Glomerular visceral epithelial cell (primary cell): ENCODE data around the gene ADAMTS10.
A peak's percentile ranks its signal among the peaks of the same experiment; 100 is the strongest.
"Not testable (repeated sequence)": the region's sequence is repeated elsewhere in the genome, so short reads cannot be mapped to it uniquely, and the experiment has no call there.

Source experiments
- DNase-seq: peaks from one replicate; pipeline ENCODE4 v3.0.0-alpha.2; 2016; ENCODE audit errors: extremely low spot score

Gene ADAMTS10

GRCh38 chr19:8626842-8627241 lies 16.3 kb upstream of the ADAMTS10 start:
- no peak for DNase-seq

GRCh38 chr19:8622886-8623285 lies 12.4 kb upstream of the ADAMTS10 start:
- DNase-seq: not testable (repeated sequence)

GRCh38 chr19:8618751-8619150 lies 8.2 kb upstream of the ADAMTS10 start:
- DNase-seq: no peak

- DNase-seq: no peak
These were observed 7.5 kb upstream of the ADAMTS10 start for GRCh38 chr19:8617984-8618383.

GRCh38 chr19:8617325-8617724 lies 6.8 kb upstream of the ADAMTS10 start:
- DNase-seq: not testable (repeated sequence)

GRCh38 chr19:8616861-8617260 lies 6.3 kb upstream of the ADAMTS10 start:
- no peak for DNase-seq

GRCh38 chr19:8615813-8616596 lies 5.5 kb upstream of the ADAMTS10 start:
- peak; percentile 12 for DNase-seq

- DNase-seq: no peak
These were observed 4.5 kb upstream of the ADAMTS10 start for GRCh38 chr19:8615024-8615423.

GRCh38 chr19:8614455-8614854 lies 3.9 kb upstream of the ADAMTS10 start:
- no peak for DNase-seq

- DNase-seq: no peak
These were observed 2.3 kb upstream of the ADAMTS10 start for GRCh38 chr19:8612807-8613171.

- DNase-seq: no peak
These were observed 1.6 kb upstream of the ADAMTS10 start for GRCh38 chr19:8611877-8612806.

- no peak for DNase-seq
These were observed 919 bp upstream of the ADAMTS10 start for GRCh38 chr19:8611391-8611876.

GRCh38 chr19:8610936-8611300 lies 403 bp upstream of the ADAMTS10 start:
- DNase-seq: no peak

GRCh38 chr19:8609279-8610040 lies 1.1 kb downstream of the ADAMTS10 start:
- DNase-seq: no peak

- DNase-seq: no peak
These were observed 1.6 kb downstream of the ADAMTS10 start for GRCh38 chr19:8608941-8609278.

GRCh38 chr19:8607386-8607785 lies 3.1 kb downstream of the ADAMTS10 start:
- no peak for DNase-seq

GRCh38 chr19:8605514-8605913 lies 5.0 kb downstream of the ADAMTS10 start:
- DNase-seq: no peak

GRCh38 chr19:8601796-8602195 lies 8.7 kb downstream of the ADAMTS10 start:
- no peak for DNase-seq

- DNase-seq: no peak
These were observed 9.7 kb downstream of the ADAMTS10 start for GRCh38 chr19:8600816-8601215.

GRCh38 chr19:8600064-8600463 lies 10.5 kb downstream of the ADAMTS10 start:
- no peak for DNase-seq

- no peak for DNase-seq
These were observed 14.3 kb downstream of the ADAMTS10 start for GRCh38 chr19:8596168-8596567.

GRCh38 chr19:8595651-8596050 lies 14.9 kb downstream of the ADAMTS10 start:
- no peak for DNase-seq
